Caco-2 (cell line): ENCODE measurements around the gene USP9X. TPM values are rescaled to one million over a fixed set of nuclear protein-coding genes. Genes with fewer than 3 reads are reported as not detected.

Experiments used
- BruUV-seq: library from RNA; stranded (reverse); fragments of 400-500 nt; replicated peaks from 2 replicates; lab custom pipeline; 2021; lab: Mats Ljungman, UMichigan
- CTCF ChIA-PET: fragments of 300-600 bp; sonication (Branson Sonifier 250); formaldehyde crosslinking; loops from one replicate; lab custom pipeline; 2022; ENCODE audit warnings: antibody characterized with exemption; lab: Charles Lee
- POLR2A ChIA-PET: fragments of 300-600 bp; sonication (Branson Sonifier 250); formaldehyde crosslinking; loops from one replicate; lab custom pipeline; 2022; ENCODE audit warnings: antibody characterized with exemption; lab: Charles Lee
- DNase-seq, 2 experiments: peaks; one replicate each; pipeline versions ENCODE4 v3.0.0 to v3.0.0-alpha.2; 2020 to 2022
- H3K27me3 ChIP-seq: replicated peaks from 2 replicates; pipeline ENCODE4 v1.6.0; 2011; ENCODE audit warnings: low read length; ENCODE audit not compliant: control insufficient read depth, insufficient read depth
- H3K36me3 ChIP-seq: 2 replicates; pipeline ENCODE4 v1.5.1; 2011; ENCODE audit warnings: low read length; ENCODE audit not compliant: control insufficient read depth, insufficient read depth
- H3K4me1 ChIP-seq: fragments of 250-450 bp; sonication (Bioruptor Pico); 2 replicates; pipeline ENCODE4 v1.5.1; 2020; ENCODE audit warnings: mild to moderate bottlenecking
- H3K4me3 ChIP-seq: 2 replicates; pipeline ENCODE4 v1.5.1; 2011; ENCODE audit warnings: low read depth, mild to moderate bottlenecking, control low read depth, low read length
- H3K9me3 ChIP-seq: fragments of 250-450 bp; sonication (Bioruptor Pico); 2 replicates; pipeline ENCODE4 v1.5.1; 2020; ENCODE audit warnings: mild to moderate bottlenecking, moderate library complexity
- H3K27ac Mint-ChIP-seq: one replicate; pipeline ENCODE4 v1.8.0; 2022; ENCODE audit warnings: mixed read lengths; ENCODE audit not compliant: unreplicated experiment
- H3K27me3 Mint-ChIP-seq: one replicate; pipeline ENCODE4 v1.8.0; 2022; ENCODE audit warnings: mixed read lengths; ENCODE audit not compliant: insufficient read depth, unreplicated experiment
- H3K36me3 Mint-ChIP-seq: one replicate; pipeline ENCODE4 v1.8.0; 2022; ENCODE audit warnings: mild to moderate bottlenecking, mixed read lengths; ENCODE audit not compliant: insufficient read depth, unreplicated experiment
- H3K4me1 Mint-ChIP-seq: one replicate; pipeline ENCODE4 v1.8.0; 2022; ENCODE audit warnings: low read depth, mixed read lengths; ENCODE audit not compliant: unreplicated experiment
- H3K4me3 Mint-ChIP-seq: one replicate; pipeline ENCODE4 v1.8.0; 2022; ENCODE audit warnings: mild to moderate bottlenecking, moderate library complexity, mixed read lengths; ENCODE audit not compliant: unreplicated experiment
- H3K9me3 Mint-ChIP-seq: one replicate; pipeline ENCODE4 v1.8.0; 2022; ENCODE audit warnings: mixed read lengths; ENCODE audit not compliant: unreplicated experiment
- intact Hi-C: fragments of 100-400 bp; cut with micrococcal nuclease; formaldehyde crosslinking; loops from one replicate; pipeline ENCODE4 v1.10.0; 2022; ENCODE audit not compliant: unreplicated experiment
- total RNA-seq: library from RNA; stranded (reverse); gene quantifications from 2 replicates; pipeline ENCODE4 v1.2.3, GENCODE V29; 2022
- TF ChIP-seq, protein P1 (sequence below), 2 experiments: fragments of 200-600 bp in 1 of 2; IDR thresholded peaks; 1 replicate in 1 of 2; 2 replicates in 1 of 2; pipeline versions ENCODE4 v1.5.1 to v1.8.0; 2011 to 2022; ENCODE audit warnings: antibody characterized with exemption in 1 of 2, control low read depth in 1 of 2, inconsistent platforms in 1 of 2, low read depth in 1 of 2, low read length in 1 of 2, mild to moderate bottlenecking in 1 of 2, moderate library complexity in 1 of 2; ENCODE audit not compliant: insufficient read depth in 1 of 2, severe bottlenecking in 1 of 2, unreplicated experiment in 1 of 2

The USP9X gene
- total RNA-seq, 1 experiment from 2014 or later, result 73.7 TPM

GRCh38 chrX:41095908-41096307 is 10.7 kb downstream of the USP9X start:
- ChIA-PET POLR2A (no interaction called here), CTCF (no interaction called here)
- Mint-ChIP-seq H3K27ac (no peak overlapping the region), H3K4me1 (peaks cover 10% of the 10 kb centered on the region), H3K9me3 (no peaks in the 10 kb centered on the region), H3K4me3 (no peak overlapping the region), H3K36me3 (peaks cover 11% of the 10 kb centered on the region), H3K27me3 (no peaks in the 10 kb centered on the region)
- intact Hi-C loops, result no loop called here
- H3K4me3 ChIP-seq, result no peak overlapping the region
- no peaks in the 10 kb centered on the region for H3K27me3 ChIP-seq
- TF ChIP-seq, protein P1, sequence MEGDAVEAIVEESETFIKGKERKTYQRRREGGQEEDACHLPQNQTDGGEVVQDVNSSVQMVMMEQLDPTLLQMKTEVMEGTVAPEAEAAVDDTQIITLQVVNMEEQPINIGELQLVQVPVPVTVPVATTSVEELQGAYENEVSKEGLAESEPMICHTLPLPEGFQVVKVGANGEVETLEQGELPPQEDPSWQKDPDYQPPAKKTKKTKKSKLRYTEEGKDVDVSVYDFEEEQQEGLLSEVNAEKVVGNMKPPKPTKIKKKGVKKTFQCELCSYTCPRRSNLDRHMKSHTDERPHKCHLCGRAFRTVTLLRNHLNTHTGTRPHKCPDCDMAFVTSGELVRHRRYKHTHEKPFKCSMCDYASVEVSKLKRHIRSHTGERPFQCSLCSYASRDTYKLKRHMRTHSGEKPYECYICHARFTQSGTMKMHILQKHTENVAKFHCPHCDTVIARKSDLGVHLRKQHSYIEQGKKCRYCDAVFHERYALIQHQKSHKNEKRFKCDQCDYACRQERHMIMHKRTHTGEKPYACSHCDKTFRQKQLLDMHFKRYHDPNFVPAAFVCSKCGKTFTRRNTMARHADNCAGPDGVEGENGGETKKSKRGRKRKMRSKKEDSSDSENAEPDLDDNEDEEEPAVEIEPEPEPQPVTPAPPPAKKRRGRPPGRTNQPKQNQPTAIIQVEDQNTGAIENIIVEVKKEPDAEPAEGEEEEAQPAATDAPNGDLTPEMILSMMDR (IDR thresholded peaks at IDR 0.05; ENCODE audit: insufficient read depth in 1 of 2, low read depth in 1 of 2, low read length in 1 of 2, severe bottlenecking in 1 of 2, unreplicated experiment in 1 of 2), result no peak
- H3K36me3 ChIP-seq, result no peaks in the 10 kb centered on the region
- BruUV-seq, result no TSS peak
- H3K9me3 ChIP-seq, result no peaks in the 10 kb centered on the region
- no peak for DNase-seq
- peaks cover 22% of the 10 kb centered on the region for H3K4me1 ChIP-seq

DNA sequence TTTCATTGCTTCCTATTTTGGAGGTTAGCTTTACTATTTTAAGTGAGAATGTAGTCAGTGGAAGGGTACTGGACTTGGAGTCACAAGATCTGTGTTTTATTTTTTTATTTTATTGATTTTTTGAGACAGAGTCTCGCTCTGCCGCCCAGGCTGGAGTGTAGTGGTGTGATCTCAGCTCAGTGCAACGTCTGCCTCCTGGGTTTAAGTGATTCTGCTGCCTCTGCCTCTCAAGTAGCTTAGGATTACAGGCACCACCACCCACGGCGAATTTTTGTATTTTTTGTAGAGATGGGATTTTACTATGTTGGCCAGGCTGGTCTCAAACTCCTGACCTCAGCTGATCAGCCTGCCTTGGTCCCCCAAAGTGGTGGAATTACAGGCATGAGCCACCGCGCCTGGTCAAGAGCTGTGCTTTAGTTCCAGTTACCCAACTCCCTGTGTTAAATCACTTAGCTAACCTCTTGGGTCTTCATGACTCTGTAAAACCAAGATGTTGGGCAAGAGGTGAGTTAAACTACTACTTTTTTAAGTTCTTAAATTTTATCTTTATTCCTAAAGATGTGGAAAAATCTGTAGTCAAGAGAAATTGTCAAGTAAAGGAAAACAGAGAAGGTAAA is 11.2 kb downstream of the USP9X start:
- no TSS peak for BruUV-seq
- no peaks in the 10 kb centered on the region for H3K9me3 Mint-ChIP-seq
- H3K4me1 Mint-ChIP-seq, result peaks cover 10% of the 10 kb centered on the region
- TF ChIP-seq, protein P1 (IDR thresholded peaks at IDR 0.05; ENCODE audit: insufficient read depth in 1 of 2, low read depth in 1 of 2, low read length in 1 of 2, severe bottlenecking in 1 of 2, unreplicated experiment in 1 of 2), result no peak
- intact Hi-C loops, result no loop called here
- no peak for DNase-seq
- no peak overlapping the region for H3K4me3 ChIP-seq
- H3K4me1 ChIP-seq, result peaks cover 16% of the 10 kb centered on the region
- no peaks in the 10 kb centered on the region for H3K27me3 ChIP-seq
- peaks cover 11% of the 10 kb centered on the region for H3K36me3 Mint-ChIP-seq
- ChIA-PET CTCF (no interaction called here), POLR2A (no interaction called here)
- H3K9me3 ChIP-seq, result no peaks in the 10 kb centered on the region
- no peak overlapping the region for H3K4me3 Mint-ChIP-seq
- H3K27ac Mint-ChIP-seq, result no peak overlapping the region
- no peaks in the 10 kb centered on the region for H3K36me3 ChIP-seq
- no peaks in the 10 kb centered on the region for H3K27me3 Mint-ChIP-seq

DNA sequence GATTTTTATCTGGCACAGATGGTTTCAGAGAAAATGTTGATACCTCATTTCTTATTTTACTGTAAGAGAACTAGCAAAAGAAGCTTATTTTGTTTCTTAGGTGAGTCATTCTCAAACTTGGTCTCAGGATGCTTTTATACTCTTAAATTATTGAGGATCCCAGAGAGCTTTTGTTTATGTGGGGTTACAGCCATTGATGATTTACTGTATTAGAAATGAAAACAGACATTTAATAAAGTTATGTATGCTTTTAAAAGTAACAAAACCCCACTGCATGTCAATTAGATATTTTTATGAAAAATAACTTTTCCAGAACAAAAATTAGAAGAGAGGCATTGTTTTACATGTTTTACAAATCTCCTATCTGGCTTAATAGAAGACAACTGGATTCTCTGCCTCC is 12.1 kb downstream of the USP9X start:
- no peak overlapping the region for H3K4me3 Mint-ChIP-seq
- POLR2A ChIA-PET, result no interaction called here

More for the DNA sequence above, 12.1 kb downstream of the USP9X start:
- no peaks in the 10 kb centered on the region for H3K36me3 ChIP-seq
- H3K4me1 ChIP-seq, result peaks cover 8% of the 10 kb centered on the region
- intact Hi-C loops, result no loop called here
- TF ChIP-seq, protein P1 (IDR thresholded peaks at IDR 0.05; ENCODE audit: insufficient read depth in 1 of 2, low read depth in 1 of 2, low read length in 1 of 2, severe bottlenecking in 1 of 2, unreplicated experiment in 1 of 2), result no peak
- H3K27ac Mint-ChIP-seq, result no peak overlapping the region
- no peaks in the 10 kb centered on the region for H3K9me3 Mint-ChIP-seq
- DNase-seq, result no peak
- H3K27me3 ChIP-seq, result no peaks in the 10 kb centered on the region
- CTCF ChIA-PET, result no interaction called here
- H3K36me3 Mint-ChIP-seq, result peaks cover 11% of the 10 kb centered on the region
- BruUV-seq, result no TSS peak
- H3K4me1 Mint-ChIP-seq, result peaks cover 10% of the 10 kb centered on the region
- no peaks in the 10 kb centered on the region for H3K9me3 ChIP-seq
- H3K4me3 ChIP-seq, result no peak overlapping the region
- H3K27me3 Mint-ChIP-seq, result no peaks in the 10 kb centered on the region
